CD14-positive monocyte (primary cell): ENCODE data around the gene CDH4. TPM values are rescaled to one million over a fixed set of nuclear protein-coding genes. Genes with fewer than 3 reads are reported as not detected.

ENCODE experiments used
- DNase-seq, 3 donors: peaks; one replicate each; pipeline ENCODE4 v3.0.0-alpha.2; 2011 to 2022
- H2AFZ ChIP-seq: 2 replicates; pipeline ENCODE4 v1.6.0; 2012; ENCODE audit warnings: mild to moderate bottlenecking, low read depth, low read length, inconsistent platforms; ENCODE audit not compliant: insufficient read depth, poor library complexity, severe bottlenecking
- H3K27ac ChIP-seq, 2 donors: 1 replicate in 1 of 2; 2 replicates in 1 of 2; pipeline ENCODE4 v1.5.1; 2012 to 2013; ENCODE audit warnings: low read length in 2 of 2, control low read depth in 1 of 2, inconsistent platforms in 1 of 2, low read depth in 1 of 2, mild to moderate bottlenecking in 1 of 2
- H3K27me3 ChIP-seq, 2 donors: one replicate each; pipeline versions ENCODE4 v1.6.0 to v1.6.1; 2011 to 2013; ENCODE audit warnings: low read length in 2 of 2; ENCODE audit not compliant: control insufficient read depth in 2 of 2, insufficient read depth in 2 of 2
- H3K36me3 ChIP-seq, 2 donors: replicated peaks in 1 of 2; 1 replicate in 1 of 2; 2 replicates in 1 of 2; pipeline versions ENCODE4 v1.5.1 to v1.6.1; 2012 to 2013; ENCODE audit warnings: low read length in 2 of 2, control low read depth in 1 of 2, inconsistent platforms in 1 of 2, mild to moderate bottlenecking in 1 of 2; ENCODE audit not compliant: insufficient read depth in 2 of 2, control insufficient read depth in 1 of 2
- H3K4me1 ChIP-seq, 2 donors: 1 replicate in 1 of 2; 2 replicates in 1 of 2; pipeline versions ENCODE4 v1.5.1 to v1.6.1; 2012 to 2013; ENCODE audit warnings: low read length in 2 of 2, control low read depth in 1 of 2, inconsistent platforms in 1 of 2, mild to moderate bottlenecking in 1 of 2, moderate library complexity in 1 of 2; ENCODE audit not compliant: insufficient read depth in 2 of 2, control insufficient read depth in 1 of 2
- H3K4me2 ChIP-seq: replicated peaks from 2 replicates; pipeline ENCODE3; 2012; ENCODE audit warnings: low read length, moderate library complexity, mild to moderate bottlenecking; ENCODE audit not compliant: poor library complexity, severe bottlenecking; ENCODE audit errors: extremely low read depth
- H3K4me3 ChIP-seq, 3 experiments: fragments of 200-600 bp in 1 of 3; sonication (generic) in 1 of 3; replicated peaks in 1 of 3; 1 replicate in 2 of 3; 2 replicates in 1 of 3; pipeline ENCODE4 v1.5.1; 2011 to 2013; ENCODE audit warnings: low read length in 3 of 3, mild to moderate bottlenecking in 3 of 3, control low read depth in 2 of 3, low read depth in 2 of 3, inconsistent platforms in 1 of 3, moderate library complexity in 1 of 3
- H3K79me2 ChIP-seq: 2 replicates; pipeline ENCODE4 v1.6.0; 2012; ENCODE audit warnings: mild to moderate bottlenecking, control low read depth, inconsistent platforms, low read length, moderate library complexity; ENCODE audit not compliant: insufficient read depth
- H3K9ac ChIP-seq: 2 replicates; pipeline ENCODE4 v1.6.0; 2017; ENCODE audit warnings: low read length, mild to moderate bottlenecking; ENCODE audit not compliant: insufficient read depth, poor library complexity, severe bottlenecking
- H3K9me3 ChIP-seq, 2 donors: replicated peaks in 1 of 2; 1 replicate in 1 of 2; 2 replicates in 1 of 2; pipeline versions ENCODE4 v1.5.1 to v1.6.1; 2012 to 2013; ENCODE audit warnings: low read length in 2 of 2, control low read depth in 1 of 2; ENCODE audit not compliant: control insufficient read depth in 1 of 2, insufficient read depth in 1 of 2
- H4K20me1 ChIP-seq: 2 replicates; pipeline ENCODE4 v1.6.0; 2012; ENCODE audit warnings: mild to moderate bottlenecking, low read length, control low read depth, moderate library complexity; ENCODE audit not compliant: insufficient read depth
- H3K27ac Mint-ChIP-seq, 7 donors: one replicate each; pipeline ENCODE4 v1.8.0; 2020; ENCODE audit warnings: mild to moderate bottlenecking in 7 of 7, mixed read lengths in 7 of 7, moderate library complexity in 6 of 7, inconsistent platforms in 2 of 7
- H3K27me3 Mint-ChIP-seq, 3 donors: one replicate each; pipeline ENCODE4 v1.8.0; 2021 to 2022; ENCODE audit warnings: low read depth in 3 of 3, mild to moderate bottlenecking in 3 of 3, mixed read lengths in 3 of 3, moderate library complexity in 3 of 3, inconsistent platforms in 1 of 3
- H3K36me3 Mint-ChIP-seq, 2 donors: one replicate each; pipeline ENCODE4 v1.8.0; 2020; ENCODE audit warnings: mixed read lengths in 2 of 2, inconsistent platforms in 1 of 2, mild to moderate bottlenecking in 1 of 2
- H3K4me1 Mint-ChIP-seq: one replicate; pipeline ENCODE4 v1.8.0; 2020; ENCODE audit warnings: mild to moderate bottlenecking, mixed read lengths
- H3K4me3 Mint-ChIP-seq, 2 donors: one replicate each; pipeline ENCODE4 v1.8.0; 2020; ENCODE audit warnings: mild to moderate bottlenecking in 2 of 2, mixed read lengths in 2 of 2, moderate library complexity in 1 of 2
- H3K9me3 Mint-ChIP-seq, 7 donors: one replicate each; pipeline ENCODE4 v1.8.0; 2020 to 2022; ENCODE audit warnings: mixed read lengths in 7 of 7, mild to moderate bottlenecking in 6 of 7, moderate library complexity in 6 of 7, inconsistent platforms in 2 of 7
- WGBS: methylation state at CpG from one replicate; pipeline ENCODE4 v1.1.5; 2013; ENCODE audit warnings: missing lambda C conversion rate; ENCODE audit not compliant: insufficient coverage; 5-methylcytosine and 5-hydroxymethylcytosine counted together
- intact Hi-C, 2 donors: fragments of 100-400 bp; cut with micrococcal nuclease; formaldehyde crosslinking; loops; one replicate each; pipeline versions ENCODE4 v1.15.0 to v1.15.1; 2023
- polyA plus RNA-seq, 3 donors: library from polyadenylated mRNA; depleted of rRNA in 1 of 3; unstranded in 2 of 3; stranded (reverse) in 1 of 3; fragments of 300-500 nt in 2 of 3; fragments of >200 nt in 1 of 3; fragmentation: Illumina TruSeq in 2 of 3; gene quantifications; 1 replicate in 2 of 3; 2 replicates in 1 of 3; pipeline ENCODE4 v1.2.3, GENCODE V29; 2012 to 2021
- TF ChIP-seq, protein P1 (sequence below): fragments of 200-600 bp; IDR thresholded peaks from one replicate; pipeline ENCODE4 v1.8.0; 2022; ENCODE audit warnings: antibody characterized with exemption, mild to moderate bottlenecking

The CDH4 gene
- polyA plus RNA-seq, 3 donors = not detected

- no peaks in the 10 kb centered on the region for H3K79me2 ChIP-seq
- Mint-ChIP-seq H3K27me3 (peaks cover 0 to 3% (median 0%) of the 10 kb centered on the region in 3 donors), H3K27ac (peak overlapping the region in 1 of 7 donors; percentile 60), H3K4me3 (no peak overlapping the region), H3K36me3 (no peaks in the 10 kb centered on the region), H3K4me1 (no peaks in the 10 kb centered on the region), H3K9me3 (peaks cover 0 to 42% (median 26%) of the 10 kb centered on the region in 7 donors)
- no peaks in the 10 kb centered on the region for H3K4me1 ChIP-seq
- no peak overlapping the region for H3K4me2 ChIP-seq
- H3K9ac ChIP-seq = no peak overlapping the region
- intact Hi-C loops = no loop called here
- H2AFZ ChIP-seq = no peak overlapping the region
- H3K4me3 ChIP-seq = no peak overlapping the region
- no peaks in the 10 kb centered on the region for H4K20me1 ChIP-seq
- H3K27me3 ChIP-seq = no peaks in the 10 kb centered on the region
- 89% methylated on average over 11 of the region's 21 CpGs for WGBS
- no peaks in the 10 kb centered on the region for H3K36me3 ChIP-seq
- DNase-seq = no peak
- peaks cover 0 to 96% of the 10 kb centered on the region in 2 donors for H3K9me3 ChIP-seq
- no peak overlapping the region for H3K27ac ChIP-seq
- TF ChIP-seq, protein P1, sequence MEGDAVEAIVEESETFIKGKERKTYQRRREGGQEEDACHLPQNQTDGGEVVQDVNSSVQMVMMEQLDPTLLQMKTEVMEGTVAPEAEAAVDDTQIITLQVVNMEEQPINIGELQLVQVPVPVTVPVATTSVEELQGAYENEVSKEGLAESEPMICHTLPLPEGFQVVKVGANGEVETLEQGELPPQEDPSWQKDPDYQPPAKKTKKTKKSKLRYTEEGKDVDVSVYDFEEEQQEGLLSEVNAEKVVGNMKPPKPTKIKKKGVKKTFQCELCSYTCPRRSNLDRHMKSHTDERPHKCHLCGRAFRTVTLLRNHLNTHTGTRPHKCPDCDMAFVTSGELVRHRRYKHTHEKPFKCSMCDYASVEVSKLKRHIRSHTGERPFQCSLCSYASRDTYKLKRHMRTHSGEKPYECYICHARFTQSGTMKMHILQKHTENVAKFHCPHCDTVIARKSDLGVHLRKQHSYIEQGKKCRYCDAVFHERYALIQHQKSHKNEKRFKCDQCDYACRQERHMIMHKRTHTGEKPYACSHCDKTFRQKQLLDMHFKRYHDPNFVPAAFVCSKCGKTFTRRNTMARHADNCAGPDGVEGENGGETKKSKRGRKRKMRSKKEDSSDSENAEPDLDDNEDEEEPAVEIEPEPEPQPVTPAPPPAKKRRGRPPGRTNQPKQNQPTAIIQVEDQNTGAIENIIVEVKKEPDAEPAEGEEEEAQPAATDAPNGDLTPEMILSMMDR = no peak
These were observed 68.8 kb downstream of the CDH4 start for GRCh38 chr20:61320691-61321425.

DNA sequence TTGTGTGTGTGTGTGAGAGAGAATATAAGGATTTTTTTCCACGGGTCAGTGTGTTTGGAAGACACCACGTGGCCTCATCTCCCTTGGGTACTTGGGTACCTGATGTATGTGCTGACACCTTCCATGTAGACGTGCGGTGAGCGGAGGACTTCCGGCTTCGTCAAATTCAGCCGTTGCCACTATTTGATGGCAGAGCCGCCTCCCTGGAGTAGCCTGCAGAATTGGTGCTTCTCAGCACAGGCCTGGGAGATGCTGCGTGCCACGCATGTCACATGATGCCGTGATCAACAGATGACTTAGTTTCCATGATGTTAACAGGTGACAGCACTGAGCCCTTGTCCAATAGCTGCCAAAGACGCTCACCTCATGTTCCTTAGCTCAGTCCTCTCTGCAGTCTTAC, 69.4 kb downstream of the CDH4 start:
- H3K27me3 ChIP-seq = no peaks in the 10 kb centered on the region
- H3K4me3 ChIP-seq = no peak overlapping the region
- 91% methylated on average over 11 of the region's 13 CpGs for WGBS
- Mint-ChIP-seq H3K9me3 (peaks cover 0 to 38% (median 24%) of the 10 kb centered on the region in 7 donors), H3K27me3 (peaks cover 0 to 4% (median 0%) of the 10 kb centered on the region in 3 donors), H3K27ac (no peak overlapping the region), H3K4me3 (no peak overlapping the region), H3K36me3 (no peaks in the 10 kb centered on the region), H3K4me1 (no peaks in the 10 kb centered on the region)
- H3K4me2 ChIP-seq = no peak overlapping the region
- no peaks in the 10 kb centered on the region for H3K79me2 ChIP-seq
- no peaks in the 10 kb centered on the region for H3K36me3 ChIP-seq
- no peaks in the 10 kb centered on the region for H4K20me1 ChIP-seq
- intact Hi-C loops = no loop called here
- DNase-seq = no peak
- H3K9me3 ChIP-seq = peaks cover 0 to 90% of the 10 kb centered on the region in 2 donors
- TF ChIP-seq, protein P1 = no peak
- H3K9ac ChIP-seq = no peak overlapping the region
- H3K4me1 ChIP-seq = no peaks in the 10 kb centered on the region
- no peak overlapping the region for H2AFZ ChIP-seq
- H3K27ac ChIP-seq = no peak overlapping the region
